PFSK-1 (cell line): ENCODE measurements around the gene CRTAC1.

Source experiments
- FOXP2 ChIP-seq: optimal IDR thresholded peaks from 2 replicates; pipeline ENCODE3; 2011; ENCODE audit warnings: borderline replicate concordance, control low read depth, inconsistent platforms; ENCODE audit not compliant: insufficient read depth; ENCODE audit errors: extremely low read length, extremely low read depth
- POLR2AphosphoS5 ChIP-seq: IDR thresholded peaks from 2 replicates; pipeline ENCODE4 v1.6.1; 2012; ENCODE audit warnings: low read depth, mild to moderate bottlenecking, control low read depth, low read length, moderate library complexity

- TF ChIP-seq FOXP2 = no peak
- TF ChIP-seq POLR2AphosphoS5 = no peak
Measured at GRCh38 chr10:98039690-98040381, 9.4 kb upstream of the CRTAC1 start.
